Heart left ventricle (tissue), 13 donors: ENCODE results near the gene NCOR1.
"Not testable (repeated sequence)": the region's sequence is repeated elsewhere in the genome, so short reads cannot be mapped to it uniquely, and the experiment has no call there.

Source experiments
- CTCF ChIP-seq, 12 donors: fragments of 200-600 bp; sonication (generic) in 4 of 12; IDR thresholded peaks; one replicate each; pipeline versions ENCODE4 v1.5.0 to v1.8.0; 2018 to 2022; ENCODE audit warnings: antibody characterized with exemption in 12 of 12, mild to moderate bottlenecking in 5 of 12
- POLR2A ChIP-seq, 2 donors: fragments of 450-650 bp; IDR thresholded peaks; one replicate each; pipeline ENCODE4 v1.6.1; 2017; ENCODE audit warnings: antibody characterized with exemption in 2 of 2, mild to moderate bottlenecking in 2 of 2, moderate library complexity in 2 of 2
- donor health status: ischemic (EF 13 %, LVEDD 7.1; RV severe dilation, severe dysfunction).
- donor health status: DM: no; HTN: yes; CAD: no.
- donor health status: DM: no; HTN: no; CAD: no.
- donor health status: ischemic (EF 25% LVEDD 6.9; RV normal size, moderate dysfunction).
- donor health status: ischemic (EF 25% LVEDD 5.7; RV mildly dilated, moderate dysfunction).
- donor health status: ischemic (EF 35%, LVEDD 5.7; RV mildly dilated, moderate dysfunction).
- donor health status: nonischemic (EF 11% LVEDD 7.7; RV severe dilation, severe dysfunction).
- donor health status: DM: yes; HTN: yes; CAD: no.
- donor health status: PGD.
- donor health status: ischemic (EF 29% LVEDD 5.4; RV normal size, mild dysfunction).
- donor health status: nonischemic (EF 23%, LVEDD 6.1; RV moderate dilation, normal function).

- not testable (repeated sequence) for TF ChIP-seq CTCF, POLR2A (IDR thresholded peaks at IDR 0.05)
Measured at GRCh38 chr17:16204763-16205162, 10.6 kb downstream of the NCOR1 start.
